Ovary (tissue), 9 donors: ENCODE results near the gene VAC14. TPM values are rescaled to one million over a fixed set of nuclear protein-coding genes. Genes with fewer than 3 reads are reported as not detected.

ENCODE experiments used
- DNase-seq, 5 donors: peaks; one replicate each; pipeline ENCODE4 v3.0.0-alpha.2; 2019 to 2020
- H3K27ac ChIP-seq, 2 donors: fragments of 200-600 bp; one replicate each; pipeline versions ENCODE4 v1.5.1 to v1.8.0; 2019 to 2022
- H3K27me3 ChIP-seq: fragments of 200-600 bp; one replicate; pipeline ENCODE4 v1.8.0; 2022
- H3K36me3 ChIP-seq: fragments of 200-600 bp; sonication (generic); one replicate; pipeline ENCODE4 v1.5.1; 2019
- H3K4me1 ChIP-seq: one replicate; pipeline ENCODE4 v1.8.1; 2013; ENCODE audit warnings: mild to moderate bottlenecking, moderate library complexity; ENCODE audit not compliant: insufficient read depth
- H3K4me3 ChIP-seq: fragments of 200-600 bp; sonication (generic); one replicate; pipeline ENCODE4 v1.5.1; 2017
- H3K9me3 ChIP-seq, 2 donors: fragments of 200-600 bp in 1 of 2; sonication (generic) in 1 of 2; one replicate each; pipeline versions ENCODE4 v1.5.1 to v1.8.1; 2013 to 2019; ENCODE audit warnings: mild to moderate bottlenecking in 1 of 2, moderate library complexity in 1 of 2
- CTCF ChIP-seq, 3 donors: fragments of 450-650 bp in 2 of 3; fragments of 200-600 bp in 1 of 3; IDR thresholded peaks; one replicate each; pipeline versions ENCODE4 v1.5.1 to v1.8.0; 2016 to 2022; ENCODE audit warnings: antibody characterized with exemption in 3 of 3, mild to moderate bottlenecking in 1 of 3
- EP300 ChIP-seq: sonication (generic); formaldehyde crosslinking; IDR thresholded peaks from one replicate; pipeline ENCODE4 v1.6.1; 2017; ENCODE audit warnings: antibody characterized with exemption
- POLR2A ChIP-seq: fragments of 450-650 bp; IDR thresholded peaks from one replicate; pipeline ENCODE4 v1.6.1; 2017; ENCODE audit warnings: antibody characterized with exemption, mild to moderate bottlenecking, moderate library complexity
- WGBS, 3 donors: extraction: QIAGEN DNeasy Blood & Tissue Kit in 1 of 3; methylation state at CpG; one replicate each; pipeline versions ENCODE4 v1.1.5 to v1.1.7; 2013 to 2017; 5-methylcytosine and 5-hydroxymethylcytosine counted together
- intact Hi-C, 4 donors: fragments of 100-400 bp; cut with DNase I; formaldehyde crosslinking; loops; one replicate each; pipeline versions ENCODE4 v1.11.0 to v1.15.1; 2022 to 2023
- polyA plus RNA-seq, 2 donors: library from polyadenylated mRNA; stranded (reverse); fragments of 200-250 nt in 1 of 2; fragments of 350-450 nt in 1 of 2; fragmentation: Illumina TruSeq in 1 of 2; extraction: RNeasy Lipid Tissue Mini Kit (QIAGEN cat#74804) in 1 of 2; gene quantifications; one replicate each; pipeline ENCODE4 v1.2.3, GENCODE V29; 2013 to 2014
- total RNA-seq, 7 donors: library from RNA; depleted of rRNA in 2 of 7; stranded (reverse); fragments of >200 nt in 2 of 7; fragmentation: NEBNext Ultra II Directional in 3 of 7; extraction: Animal tissue kit (Norgen Biotek cat#: 25700) in 3 of 7; gene quantifications; one replicate each; pipeline versions ENCODE4 v1.1.0 to v1.2.4, GENCODE V29; 2016 to 2023
- donor health status: DM: no; HTN: no; CAD: no; lungs with moderate emphysema.
- donor health status: DM: no; HTN: no; CAD: no.
- donor health status: Bipolar disorder and iron deficiency.
- donor health status: DM: yes; HTN: yes; CAD: no.
- donor health status: DM: no; HTN: no; CAD: no.
- donor health status: DM: yes; HTN: yes; CAD: no.

VAC14 gene
- total and polyA plus RNA-seq, 9 donors: 9.9 to 32.4 (median 21.1) TPM

DNA sequence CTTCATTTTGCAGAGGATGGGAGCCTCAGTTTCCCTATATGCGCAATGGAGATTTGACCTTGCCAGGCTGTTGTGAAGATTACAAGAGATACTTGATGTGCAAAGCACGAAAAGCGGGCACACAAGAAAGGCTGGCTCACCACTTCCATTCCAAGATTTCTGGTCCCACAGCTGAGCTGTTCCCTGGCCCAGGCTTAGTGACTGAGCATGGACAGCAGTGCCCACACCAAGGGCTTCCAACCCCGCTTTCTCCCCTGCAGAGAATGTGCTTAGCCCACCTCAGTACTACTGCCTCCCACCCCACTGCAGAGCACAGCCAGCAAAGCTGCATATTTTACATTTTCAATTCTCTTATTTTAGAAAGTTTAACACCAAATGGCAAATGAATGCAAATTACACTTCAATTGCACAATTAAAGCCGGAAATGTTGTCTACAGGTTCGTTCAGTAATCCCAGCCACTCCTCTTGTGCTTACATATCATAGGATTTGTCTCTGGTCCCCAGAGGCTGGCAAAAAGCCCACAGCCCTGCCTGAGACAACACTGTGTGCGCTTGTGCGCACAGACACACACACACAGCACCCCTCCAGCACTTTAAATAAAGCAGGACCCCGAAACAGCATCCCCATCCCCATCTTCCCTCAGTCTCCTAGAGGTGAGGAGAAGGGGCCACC, 51.8 kb downstream of the VAC14 start:
- intact Hi-C loops: loop anchor here in 1 of 4 donors (2.0 kb wide), 1 partner anchor 64 kb away; no protein-coding TSS in a partner anchor
- Histone ChIP-seq H3K4me3 (no peak overlapping the region), H3K36me3 (no peaks in the 10 kb centered on the region), H3K9me3 (no peaks in the 10 kb centered on the region), H3K27me3 (no peaks in the 10 kb centered on the region), H3K27ac (no peak overlapping the region), H3K4me1 (peaks cover 28% of the 10 kb centered on the region)
- 77 to 82% (median 81%) methylated on average over 9 of the region's 9 CpGs for WGBS, 3 donors
- no peak for DNase-seq
- no peak for TF ChIP-seq POLR2A
- no peak for TF ChIP-seq CTCF (IDR thresholded peaks at IDR 0.05)
- TF ChIP-seq EP300: no peak

GRCh38 chr16:70747703-70748631, 53.0 kb downstream of the VAC14 start:
- TF ChIP-seq POLR2A: no peak
- H3K4me3 ChIP-seq: no peak overlapping the region
- H3K4me1 ChIP-seq: peaks cover 28% of the 10 kb centered on the region
- WGBS, 3 donors: 79 to 84% (median 81%) methylated on average over 15 of the region's 15 CpGs
- no peak overlapping the region for H3K27ac ChIP-seq
- no peak for DNase-seq
- H3K9me3 ChIP-seq: no peaks in the 10 kb centered on the region
- H3K36me3 ChIP-seq: no peaks in the 10 kb centered on the region
- intact Hi-C loops: loop anchor here in 1 of 4 donors (2.0 kb wide), 1 partner anchor 63 kb away; no protein-coding TSS in a partner anchor
- no peaks in the 10 kb centered on the region for H3K27me3 ChIP-seq

DNA sequence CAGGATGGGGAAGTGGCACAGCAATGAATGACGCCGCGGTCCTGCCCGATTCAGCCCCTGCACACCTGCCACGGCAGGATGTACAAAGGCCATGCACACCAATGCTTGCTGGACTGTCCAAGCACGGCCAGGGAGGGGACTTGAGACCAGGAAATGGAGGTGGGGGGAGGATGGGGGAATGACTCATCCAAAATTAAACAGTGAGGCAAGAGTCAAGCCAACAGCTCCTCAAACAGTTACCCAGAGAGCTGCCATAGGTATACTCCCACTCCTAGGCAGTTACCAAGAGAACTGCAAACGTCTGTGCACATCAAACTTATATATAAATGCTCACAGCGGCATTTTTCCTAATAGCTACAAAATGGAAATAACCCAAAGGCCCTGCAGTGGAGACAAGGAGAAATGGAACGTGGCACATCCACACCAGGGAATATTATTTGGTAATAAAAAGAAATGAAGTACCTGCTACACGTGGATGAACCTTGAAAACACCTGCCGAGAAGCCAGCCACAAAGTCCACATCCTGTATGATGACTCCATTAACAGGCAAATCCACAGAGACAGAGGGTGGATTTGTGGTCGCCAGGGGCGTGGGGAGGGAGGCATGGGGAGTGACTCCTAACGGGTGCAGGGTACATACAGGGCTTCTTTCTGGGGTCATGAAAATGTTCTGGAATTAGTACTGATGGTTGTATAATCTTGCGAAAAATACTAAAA, 54.1 kb downstream of the VAC14 start:
- intact Hi-C loops: no loop called here
- Histone ChIP-seq H3K27ac (peak overlapping the region; percentile 36 to 60), H3K4me3 (no peak overlapping the region), H3K9me3 (no peaks in the 10 kb centered on the region), H3K36me3 (no peaks in the 10 kb centered on the region), H3K4me1 (peaks cover 28% of the 10 kb centered on the region), H3K27me3 (no peaks in the 10 kb centered on the region)
- WGBS, 3 donors: 61 to 63% (median 62%) methylated on average over 15 of the region's 15 CpGs
- TF ChIP-seq EP300 (no peak), POLR2A (no peak), CTCF (IDR thresholded peaks at IDR 0.05) (no peak)
- peak; percentile 56 to 83 (median 68) for DNase-seq

GRCh38 chr16:70746040-70746707, 54.8 kb downstream of the VAC14 start:
- Histone ChIP-seq H3K4me1 (peaks cover 22% of the 10 kb centered on the region), H3K36me3 (no peaks in the 10 kb centered on the region), H3K9me3 (no peaks in the 10 kb centered on the region), H3K4me3 (no peak overlapping the region), H3K27ac (peak overlapping the region; percentile 36 to 60), H3K27me3 (no peaks in the 10 kb centered on the region)
- no peak for TF ChIP-seq POLR2A
- TF ChIP-seq EP300: no peak
- TF ChIP-seq CTCF (IDR thresholded peaks at IDR 0.05): no peak
- 21 to 34% (median 34%) methylated on average over 12 of the region's 12 CpGs for WGBS, 3 donors
- intact Hi-C loops: no loop called here
- peak; percentile 77 to 84 (median 79) for DNase-seq
